K562 (cell line): Measurements from ENCODE around the gene SLC4A11. TPM values are rescaled to one million over a fixed set of nuclear protein-coding genes. Genes with fewer than 3 reads are reported as not detected.
A peak's percentile ranks its signal among the peaks of the same experiment; 100 is the strongest.

Experiments used
- ATAC-seq: fragments of 200-7000 bp; cut with Tn5 transposase; 3 replicates; pipeline ENCODE4 v1.9.1; 2020; ENCODE audit warnings: moderate library complexity
- BruUV-seq: library from RNA; stranded (reverse); fragments of 400-500 nt; replicated peaks from 2 replicates; lab custom pipeline; 2021; lab: Mats Ljungman, UMichigan
- CTCF ChIA-PET: fragments of 300-600 bp; formaldehyde crosslinking; extraction: SDS; loops from one replicate; lab custom pipeline; 2021; ENCODE audit warnings: low intra/inter-chr PET ratio; lab: Yijun Ruan, JAX
- POLR2A ChIA-PET: fragments of 300-600, 350-650 bp; sonication (Branson Sonifier 250); formaldehyde crosslinking; extraction: SDS; loops from one replicate; lab custom pipeline; 2021; ENCODE audit warnings: antibody characterized with exemption, inconsistent platforms; lab: Yijun Ruan, JAX
- DNase-seq, 4 experiments: peaks; one replicate each; pipeline versions ENCODE4 v3.0.0 to v3.0.0-alpha.2; 2011 to 2018; ENCODE audit warnings: low spot score in 3 of 4, mixed read lengths in 3 of 4; ENCODE audit errors: extremely low read depth in 1 of 4
- FAIRE-seq: peaks from 2 replicates; lab custom pipeline; 2011; peaks lifted over from hg19 to GRCh38; lab: Jason Lieb, UNC
- H2AFZ ChIP-seq: 2 replicates; pipeline ENCODE4 v1.6.0; 2011; ENCODE audit warnings: low read depth, low read length, control low read depth, inconsistent platforms
- H3K27ac ChIP-seq: fragments of 200-600 bp; 3 replicates; pipeline ENCODE4 v1.8.0; 2011; ENCODE audit warnings: low read depth, mild to moderate bottlenecking, control low read depth, inconsistent platforms, low read length, moderate library complexity, mixed read lengths; ENCODE audit errors: extremely low read depth
- H3K27me3 ChIP-seq, 2 experiments: fragments of 300-600 bp in 1 of 2; 2 replicates in 1 of 2; 3 replicates in 1 of 2; pipeline versions ENCODE4 v1.6.0 to v1.8.0; 2011; ENCODE audit warnings: inconsistent platforms in 2 of 2, low read length in 2 of 2, mild to moderate bottlenecking in 1 of 2, mixed read lengths in 1 of 2, moderate library complexity in 1 of 2; ENCODE audit not compliant: control insufficient read depth in 2 of 2, insufficient read depth in 2 of 2
- H3K36me3 ChIP-seq: fragments of 300-600 bp; 3 replicates; pipeline ENCODE4 v1.8.0; 2011; ENCODE audit warnings: mild to moderate bottlenecking, low read length, inconsistent platforms; ENCODE audit not compliant: control insufficient read depth, insufficient read depth
- H3K4me1 ChIP-seq, 2 experiments: fragments of 200-600 bp in 1 of 2; replicated peaks in 1 of 2; 2 replicates in 1 of 2; 3 replicates in 1 of 2; pipeline versions ENCODE4 v1.5.1 to v1.8.0; 2011; ENCODE audit warnings: inconsistent platforms in 2 of 2, low read length in 2 of 2, mild to moderate bottlenecking in 1 of 2, mixed read lengths in 1 of 2, moderate library complexity in 1 of 2; ENCODE audit not compliant: control insufficient read depth in 2 of 2, insufficient read depth in 2 of 2
- H3K4me2 ChIP-seq: 2 replicates; pipeline ENCODE4 v1.6.1; 2011; ENCODE audit warnings: low read length, control low read depth, inconsistent platforms, mixed read lengths; ENCODE audit not compliant: insufficient read depth
- H3K4me3 ChIP-seq: fragments of 200-600 bp; sonication (generic), shearing (Covaris generic); 2 replicates; pipeline ENCODE4 v1.5.1; 2016; ENCODE audit warnings: control low read depth, inconsistent platforms
- H3K79me2 ChIP-seq: fragments of 200-600 bp; 3 replicates; pipeline ENCODE4 v1.8.0; 2011; ENCODE audit warnings: low read length, inconsistent platforms; ENCODE audit not compliant: control insufficient read depth, insufficient read depth
- H3K9ac ChIP-seq, 2 experiments: 2 replicates each; pipeline versions ENCODE4 v1.6.0 to v1.6.1; 2011; ENCODE audit warnings: low read depth in 2 of 2, low read length in 2 of 2, control low read depth in 1 of 2, inconsistent platforms in 1 of 2, mild to moderate bottlenecking in 1 of 2, mixed read lengths in 1 of 2; ENCODE audit not compliant: insufficient read depth in 1 of 2
- H3K9me1 ChIP-seq: one replicate; pipeline ENCODE4 v1.6.0; 2011; ENCODE audit warnings: inconsistent platforms, mild to moderate bottlenecking, low read length, moderate library complexity; ENCODE audit not compliant: control insufficient read depth, insufficient read depth
- H3K9me3 ChIP-seq: replicated peaks from 2 replicates; pipeline ENCODE4 v1.5.1; 2011; ENCODE audit warnings: low read depth, low read length, inconsistent platforms; ENCODE audit not compliant: control insufficient read depth, insufficient read depth
- H4K20me1 ChIP-seq: replicated peaks from 2 replicates; pipeline ENCODE4 v1.6.1; 2011; ENCODE audit warnings: low read length, inconsistent platforms, mixed read lengths; ENCODE audit not compliant: control insufficient read depth, insufficient read depth
- CEBPB ChIP-seq: fragments of 450-650 bp; IDR thresholded peaks from 2 replicates; pipeline ENCODE4 v1.6.1; 2016; ENCODE audit warnings: missing genetic modification characterization, missing compliant biosample characterization
- CEBPG ChIP-seq, 3 experiments: fragments of 200-800 bp in 1 of 3; sonication (Bioruptor generic) in 1 of 3; sonication (generic) in 1 of 3; formaldehyde crosslinking in 1 of 3; IDR thresholded peaks in 2 of 3; conservative IDR thresholded peaks in 1 of 3; 2 replicates each; pipeline versions ENCODE4 v1.6.1 to v1.8.0; 2016 to 2022; ENCODE audit warnings: missing compliant biosample characterization in 2 of 3, missing genetic modification characterization in 2 of 3, mild to moderate bottlenecking in 1 of 3, missing genetic modification reagents in 1 of 3
- CREB3L1 ChIP-seq: fragments of 450-650 bp; IDR thresholded peaks from 2 replicates; pipeline ENCODE4 v1.6.1; 2014; ENCODE audit warnings: low read depth, mild to moderate bottlenecking, moderate library complexity, borderline replicate concordance
- FOXM1 ChIP-seq, 2 experiments: fragments of 450-650 bp in 1 of 2; sonication (generic) in 1 of 2; formaldehyde crosslinking in 1 of 2; IDR thresholded peaks; 2 replicates each; pipeline versions ENCODE4 v1.6.1 to v1.9.0; 2017 to 2022; ENCODE audit warnings: low read depth in 2 of 2, mild to moderate bottlenecking in 2 of 2, missing genetic modification reagents in 1 of 2, moderate library complexity in 1 of 2
- GABPB1 ChIP-seq: sonication (generic); formaldehyde crosslinking; IDR thresholded peaks from 2 replicates; pipeline ENCODE4 v1.8.0; 2022; ENCODE audit warnings: mild to moderate bottlenecking, missing genetic modification reagents
- MEIS2 ChIP-seq: fragments of 450-650 bp; IDR thresholded peaks from 2 replicates; pipeline ENCODE4 v1.6.1; 2014; ENCODE audit warnings: mild to moderate bottlenecking; ENCODE audit not compliant: partially characterized antibody
- PBX2 ChIP-seq, 2 experiments: IDR thresholded peaks in 1 of 2; conservative IDR thresholded peaks in 1 of 2; 2 replicates each; pipeline ENCODE4 v1.6.1; 2016; ENCODE audit warnings: low read depth in 2 of 2, mild to moderate bottlenecking in 1 of 2, missing compliant biosample characterization in 1 of 2, missing genetic modification characterization in 1 of 2, moderate library complexity in 1 of 2
- WGBS: fragments of 100-300 bp; shearing (Covaris generic); methylation state at CpG from one replicate; pipeline ENCODE4 v1.1.6; 2016; ENCODE audit warnings: low coverage, mixed read lengths; ENCODE audit not compliant: insufficient coverage; ENCODE audit errors: missing lambda C conversion rate; 5-methylcytosine and 5-hydroxymethylcytosine counted together
- in situ Hi-C: fragments of 300-500 bp; cut with MboI; formaldehyde crosslinking; loops from 4 replicates; pipeline ENCODE4 v1.15.0; 2018; ENCODE audit warnings: inconsistent platforms, mixed read lengths
- intact Hi-C: fragments of 100-400 bp; cut with micrococcal nuclease; formaldehyde crosslinking; loops from 2 replicates; pipeline ENCODE4 v1.14.2; 2022
- polyA plus RNA-seq, 8 experiments: library from polyadenylated mRNA; depleted of rRNA in 4 of 8; stranded (reverse) in 5 of 8; unstranded in 3 of 8; fragments of >200 nt; fragmentation: Nextera tagmentation in 2 of 8; fragmentation: Illumina TruSeq in 1 of 8; extraction: Ambion mirVana in 2 of 8; extraction: Trizol in 1 of 8; gene quantifications; 2 replicates each; pipeline versions ENCODE4 v1.2.1 to v1.2.3, GENCODE V29; 2011 to 2014; ENCODE audit warnings: inconsistent platforms in 1 of 8, missing spikeins in 1 of 8
- total RNA-seq, 7 experiments: library from RNA; depleted of rRNA in 6 of 7; stranded (reverse); fragments of >200 nt in 6 of 7; fragmentation: Illumina TruSeq in 2 of 7; extraction: Trizol in 2 of 7; gene quantifications; 2 replicates each; pipeline versions ENCODE4 v1.2.1 to v1.2.3, GENCODE V29; 2011 to 2021; ENCODE audit warnings: low replicate concordance in 1 of 7

Gene SLC4A11
- total and polyA plus RNA-seq, 9 of the 15 experiments (the other 6 are each of a cell fraction or from before 2014, with no cell fraction given), result 0.10 to 2.0 (median 0.20) TPM

GRCh38 chr20:3243718-3244358 is 4.8 kb upstream of the SLC4A11 start:
- in situ Hi-C loops (no loop called here), intact Hi-C loops (no loop called here)
- TF ChIP-seq CEBPG (CRISPR knock-in tag; IDR thresholded peaks at IDR 0.05), result no peak
- 0 out of 4 replicates have a peak, but pooled peaks of 1 of the 2 experiments have one; percentile 12 for TF ChIP-seq CEBPG (tag; conservative IDR thresholded peaks at IDR 0.05 in 1 of 2, IDR thresholded peaks at IDR 0.05 in 1 of 2)
- no peak for TF ChIP-seq GABPB1 (CRISPR knock-in tag)
- 0 out of 2 replicates have a peak, but pooled peaks have one; percentile 6 for TF ChIP-seq CEBPB (tag)
- TF ChIP-seq MEIS2, result peak; percentile 56
- TF ChIP-seq PBX2 (CRISPR knock-in tag; IDR thresholded peaks at IDR 0.05; ENCODE audit: low read depth), result no peak
- peak; percentile 66 for TF ChIP-seq PBX2 (tag; conservative IDR thresholded peaks at IDR 0.05; ENCODE audit: low read depth)
- TF ChIP-seq CREB3L1, result no peak
- no peak for TF ChIP-seq FOXM1 (IDR thresholded peaks at IDR 0.05; ENCODE audit: low read depth)
- no peak for TF ChIP-seq FOXM1 (CRISPR knock-in tag; IDR thresholded peaks at IDR 0.05; ENCODE audit: low read depth)
- Histone ChIP-seq H3K4me2 (no peak overlapping the region), H3K79me2 (no peaks in the 10 kb centered on the region), H3K4me1 (peaks cover 0 to 20% of the 10 kb centered on the region in 2 experiments; a peak in 3 of 5 replicates), H3K27ac (no peak overlapping the region), H3K36me3 (no peaks in the 10 kb centered on the region), H3K9ac (peak overlapping the region in 1 of 2 experiments; percentile 9; a peak in 1 of 4 replicates), H4K20me1 (no peaks in the 10 kb centered on the region; the same call in 1 of the 2 replicates), H2AFZ (no peak overlapping the region), H3K9me1 (no peaks in the 10 kb centered on the region), H3K27me3 (peaks cover 8 to 42% of the 10 kb centered on the region in 2 experiments; a peak in 3 of 5 replicates), H3K9me3 (no peaks in the 10 kb centered on the region), H3K4me3 (no peak overlapping the region)
- FAIRE-seq, result no peak
- peak in 1 of 4 experiments; percentile 20 for DNase-seq
- ATAC-seq, result no peak; the same call in 2 of the 3 replicates
- no TSS peak for BruUV-seq
- ChIA-PET POLR2A (interaction anchor here (0.6 kb wide), 1 partner anchor 11 kb away, joined by 3 read pairs; no protein-coding TSS in a partner anchor), CTCF (no interaction called here)
- 5% methylated on average over 10 of the region's 11 CpGs for WGBS
